Measurements from ENCODE around the gene FAM187B.

FAM187B gene

DNA sequence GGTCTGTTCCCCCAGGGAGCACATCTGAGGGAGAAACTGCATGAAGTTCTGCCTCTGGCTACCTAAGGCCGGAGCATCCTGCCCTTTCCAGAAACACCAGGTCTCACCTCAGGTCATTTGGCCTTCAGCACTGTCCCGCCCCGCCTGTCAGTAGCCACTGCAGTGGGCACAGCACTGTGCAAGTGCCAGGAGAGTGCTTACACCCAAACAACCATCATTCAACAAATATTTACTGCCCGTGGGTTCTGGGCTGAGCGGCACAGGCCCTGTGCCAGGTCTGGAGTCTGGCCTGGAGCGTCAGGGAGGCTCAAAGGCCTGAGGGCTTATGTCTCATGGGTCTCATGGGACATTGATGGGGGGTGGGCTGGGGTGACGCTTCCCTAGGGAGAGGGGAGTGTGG is 43.0 kb upstream of the FAM187B start:
- DNase-seq (ENCODE audit: low read depth): no peak
- no peak overlapping the region for H3K4me3 ChIP-seq (ENCODE audit: control insufficient read depth, low read depth, low read length)
- TF ChIP-seq, protein P1, sequence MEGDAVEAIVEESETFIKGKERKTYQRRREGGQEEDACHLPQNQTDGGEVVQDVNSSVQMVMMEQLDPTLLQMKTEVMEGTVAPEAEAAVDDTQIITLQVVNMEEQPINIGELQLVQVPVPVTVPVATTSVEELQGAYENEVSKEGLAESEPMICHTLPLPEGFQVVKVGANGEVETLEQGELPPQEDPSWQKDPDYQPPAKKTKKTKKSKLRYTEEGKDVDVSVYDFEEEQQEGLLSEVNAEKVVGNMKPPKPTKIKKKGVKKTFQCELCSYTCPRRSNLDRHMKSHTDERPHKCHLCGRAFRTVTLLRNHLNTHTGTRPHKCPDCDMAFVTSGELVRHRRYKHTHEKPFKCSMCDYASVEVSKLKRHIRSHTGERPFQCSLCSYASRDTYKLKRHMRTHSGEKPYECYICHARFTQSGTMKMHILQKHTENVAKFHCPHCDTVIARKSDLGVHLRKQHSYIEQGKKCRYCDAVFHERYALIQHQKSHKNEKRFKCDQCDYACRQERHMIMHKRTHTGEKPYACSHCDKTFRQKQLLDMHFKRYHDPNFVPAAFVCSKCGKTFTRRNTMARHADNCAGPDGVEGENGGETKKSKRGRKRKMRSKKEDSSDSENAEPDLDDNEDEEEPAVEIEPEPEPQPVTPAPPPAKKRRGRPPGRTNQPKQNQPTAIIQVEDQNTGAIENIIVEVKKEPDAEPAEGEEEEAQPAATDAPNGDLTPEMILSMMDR (IDR thresholded peaks at IDR 0.05; ENCODE audit: control insufficient read depth, insufficient read depth, low read depth, low read length, missing control alignments): no peak

DNA sequence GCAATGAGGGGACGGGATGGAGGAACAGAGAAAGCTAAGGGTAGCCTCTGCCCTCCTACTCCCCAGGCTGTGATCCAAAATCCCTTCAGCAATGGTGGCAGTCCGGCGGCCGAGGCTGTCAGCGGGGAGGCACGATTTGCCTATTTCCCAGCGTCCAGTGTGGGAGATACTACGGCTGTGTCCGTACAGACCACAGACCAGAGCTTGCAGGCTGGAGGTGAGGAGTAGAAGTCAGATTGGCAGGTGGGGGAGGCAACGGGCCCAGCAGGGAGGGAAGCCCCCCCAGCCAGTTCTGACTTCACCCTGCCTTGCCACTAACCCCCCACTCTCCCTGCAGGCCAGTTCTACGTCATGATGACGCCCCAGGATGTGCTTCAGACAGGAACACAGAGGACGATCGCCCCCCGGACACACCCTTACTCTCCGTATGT is 41.9 kb upstream of the FAM187B start:
- TF ChIP-seq, protein P1 (IDR thresholded peaks at IDR 0.05; ENCODE audit: control insufficient read depth, insufficient read depth, low read depth, low read length, missing control alignments): no peak
- no peak for DNase-seq (ENCODE audit: low read depth)
- no peak overlapping the region for H3K4me3 ChIP-seq (ENCODE audit: control insufficient read depth, low read depth, low read length)

DNA sequence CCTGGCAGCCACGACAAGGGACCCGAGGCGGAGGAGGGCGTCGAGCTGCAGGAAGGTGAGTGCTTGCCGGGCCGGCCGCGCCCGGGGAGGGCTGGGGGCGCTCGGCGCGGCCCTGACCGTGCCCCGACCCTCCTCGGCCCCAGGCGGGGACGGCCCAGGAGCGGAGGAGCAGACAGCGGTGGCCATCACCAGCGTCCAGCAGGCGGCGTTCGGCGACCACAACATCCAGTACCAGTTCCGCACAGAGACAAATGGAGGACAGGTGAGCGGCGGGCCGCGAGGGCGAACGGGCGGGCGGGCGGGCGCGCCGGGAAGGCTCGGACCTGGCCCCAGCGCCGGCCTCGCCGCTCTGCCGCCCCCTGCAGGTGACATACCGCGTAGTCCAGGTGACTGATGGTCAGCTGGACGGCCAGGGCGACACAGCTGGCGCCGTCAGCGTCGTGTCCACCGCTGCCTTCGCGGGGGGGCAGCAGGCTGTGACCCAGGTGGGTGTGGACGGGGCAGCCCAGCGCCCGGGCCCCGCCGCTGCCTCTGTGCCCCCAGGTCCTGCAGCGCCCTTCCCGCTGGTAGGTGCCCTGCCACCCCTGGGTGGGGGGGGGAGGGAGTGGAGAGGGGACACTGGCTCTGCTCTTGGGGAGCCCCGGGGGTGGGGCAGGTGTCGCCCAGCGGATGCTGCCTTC is 41.0 kb upstream of the FAM187B start:
- TF ChIP-seq, protein P1 (IDR thresholded peaks at IDR 0.05; ENCODE audit: control insufficient read depth, insufficient read depth, low read depth, low read length, missing control alignments): peak; percentile 59
- peak overlapping the region; percentile 49 for H3K4me3 ChIP-seq (ENCODE audit: control insufficient read depth, low read depth, low read length)
- peak; percentile 11 for DNase-seq (ENCODE audit: low read depth)

DNA sequence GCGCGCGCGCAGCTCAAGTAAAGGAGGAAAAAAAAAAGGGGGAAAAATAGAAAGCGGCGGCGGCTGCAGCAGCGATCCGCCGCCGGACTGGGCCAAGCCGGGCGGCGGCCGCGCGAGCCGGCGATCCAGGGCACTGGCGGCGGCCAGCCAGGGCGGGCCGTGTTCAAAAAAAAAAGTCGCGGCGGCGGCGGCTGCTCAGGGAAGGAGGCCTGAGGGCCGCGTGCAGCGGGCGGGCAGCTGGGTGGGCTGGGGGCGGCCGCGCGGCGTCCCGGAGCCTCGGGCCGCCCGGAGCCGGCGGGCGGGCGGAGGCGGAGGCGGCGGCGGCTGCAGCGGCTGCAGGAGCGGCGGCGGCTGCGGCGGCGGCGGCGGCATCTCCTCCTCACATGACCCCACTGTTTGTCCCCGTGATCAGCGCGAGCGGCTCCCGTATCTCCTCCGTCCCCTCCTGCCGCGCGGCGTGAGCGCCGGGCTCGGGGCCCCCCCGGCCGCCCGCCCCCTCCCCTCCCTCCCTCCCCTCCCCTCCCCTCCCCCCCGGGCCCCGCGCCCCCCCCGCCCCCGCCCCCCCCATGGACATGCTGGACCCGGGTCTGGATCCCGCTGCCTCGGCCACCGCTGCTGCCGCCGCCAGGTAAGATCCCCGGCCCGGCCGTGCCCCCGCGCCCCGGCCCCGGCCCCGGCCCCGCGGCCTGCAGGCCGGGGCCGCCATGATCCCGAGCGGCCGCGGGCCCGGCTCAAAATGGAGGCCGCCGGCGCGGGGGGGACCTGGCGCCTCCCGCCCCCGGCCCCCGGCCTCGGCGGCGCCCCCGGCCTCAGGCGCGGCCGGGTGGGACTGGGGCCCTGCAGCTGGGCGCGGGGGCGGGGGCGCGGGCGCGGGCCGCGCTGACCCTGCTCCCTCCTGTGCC is 40.2 kb upstream of the FAM187B start, which contains the start of gene USF2:
USF2 (plus strand) TSS at position 427 of the 902 bp plus-strand sequence; CDS start at position 567, 140 bp downstream.
- peak within 1 kb of the TSS; percentile 71 for H3K4me3 ChIP-seq (ENCODE audit: control insufficient read depth, low read depth, low read length)
- TF ChIP-seq, protein P1 (IDR thresholded peaks at IDR 0.05; ENCODE audit: control insufficient read depth, insufficient read depth, low read depth, low read length, missing control alignments): no peak
- DNase-seq (ENCODE audit: low read depth): no peak

DNA sequence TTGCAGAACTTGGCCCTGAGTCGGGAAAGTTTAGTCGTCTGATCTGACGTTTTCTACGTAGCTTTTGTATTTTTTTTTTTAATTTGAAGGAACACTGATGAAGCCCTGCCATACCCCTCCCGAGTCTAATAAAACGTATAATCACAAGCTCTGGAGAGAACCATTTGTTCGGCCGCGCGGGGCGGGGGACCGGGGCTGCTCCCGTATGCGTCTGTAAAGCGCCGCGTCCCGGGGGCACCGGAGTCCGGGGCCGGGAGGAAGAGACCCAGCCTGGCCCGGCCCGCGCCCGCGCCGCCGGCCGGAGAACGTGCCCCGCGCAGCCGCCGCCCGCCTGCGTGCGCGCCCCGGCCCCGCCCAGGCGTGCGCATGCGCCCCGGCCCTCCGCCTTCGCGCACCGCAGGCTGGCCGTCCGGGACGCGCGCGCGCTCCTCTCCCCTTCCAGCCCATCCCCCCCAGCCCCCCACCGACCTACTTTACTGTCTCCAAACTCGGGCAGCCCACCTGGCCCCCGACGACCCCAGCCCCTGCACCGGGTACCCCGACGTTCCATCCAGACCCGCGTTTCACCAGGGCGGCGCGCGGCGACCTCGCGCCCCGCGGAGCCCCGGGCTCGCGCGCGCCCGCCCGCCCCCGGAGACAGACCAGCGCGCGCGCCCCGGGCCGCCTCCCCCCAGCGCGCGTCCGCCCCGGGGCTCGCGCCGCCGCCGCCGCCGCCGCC is 39.4 kb upstream of the FAM187B start:
- TF ChIP-seq, protein P1 (IDR thresholded peaks at IDR 0.05; ENCODE audit: control insufficient read depth, insufficient read depth, low read depth, low read length, missing control alignments): no peak
- peak overlapping the region; percentile 71 for H3K4me3 ChIP-seq (ENCODE audit: control insufficient read depth, low read depth, low read length)
- DNase-seq (ENCODE audit: low read depth): no peak

DNA sequence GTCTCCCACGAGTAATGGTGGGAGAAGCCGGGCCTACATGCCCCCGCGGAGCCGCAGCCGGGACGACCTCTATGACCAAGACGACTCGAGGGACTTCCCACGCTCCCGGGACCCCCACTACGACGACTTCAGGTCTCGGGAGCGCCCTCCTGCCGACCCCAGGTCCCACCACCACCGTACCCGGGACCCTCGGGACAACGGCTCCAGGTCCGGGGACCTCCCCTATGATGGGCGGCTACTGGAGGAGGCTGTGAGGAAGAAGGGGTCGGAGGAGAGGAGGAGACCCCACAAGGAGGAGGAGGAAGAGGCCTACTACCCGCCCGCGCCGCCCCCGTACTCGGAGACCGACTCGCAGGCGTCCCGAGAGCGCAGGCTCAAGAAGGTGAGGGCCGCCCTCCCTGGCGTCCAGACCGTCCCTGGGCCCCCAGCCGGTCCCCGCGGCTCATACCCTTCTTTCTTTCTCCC is 38.8 kb upstream of the FAM187B start:
- TF ChIP-seq, protein P1 (IDR thresholded peaks at IDR 0.05; ENCODE audit: control insufficient read depth, insufficient read depth, low read depth, low read length, missing control alignments): no peak
- H3K4me3 ChIP-seq (ENCODE audit: control insufficient read depth, low read depth, low read length): peak overlapping the region; percentile 71
- DNase-seq (ENCODE audit: low read depth): no peak

Measured in AG09309 (cell line).